Lung (tissue), 12 donors: Measurements from ENCODE around the gene NPAT. TPM values are rescaled to one million over a fixed set of nuclear protein-coding genes. Genes with fewer than 3 reads are reported as not detected.
"Not testable (repeated sequence)": the region's sequence is repeated elsewhere in the genome, so short reads cannot be mapped to it uniquely, and the experiment has no call there.

ENCODE experiments used
- ATAC-seq: fragments of 200-7000 bp; cut with Tn5 transposase; one replicate; pipeline ENCODE4 v1.9.1; 2020; ENCODE audit warnings: moderate number of reproducible peaks; ENCODE audit not compliant: insufficient read depth, low FRiP score
- DNase-seq, 3 donors: peaks; one replicate each; pipeline ENCODE4 v3.0.0-alpha.2; 2013 to 2017
- H3K27ac ChIP-seq, 2 donors: one replicate each; pipeline ENCODE4 v1.5.1; 2013; ENCODE audit warnings: mild to moderate bottlenecking in 2 of 2, moderate library complexity in 2 of 2, control low read depth in 1 of 2, inconsistent platforms in 1 of 2, low read depth in 1 of 2, low read length in 1 of 2
- H3K27me3 ChIP-seq, 3 donors: one replicate each; pipeline ENCODE4 v1.5.1; 2013; ENCODE audit warnings: low read length in 2 of 3; ENCODE audit not compliant: control insufficient read depth in 3 of 3, insufficient read depth in 3 of 3
- H3K36me3 ChIP-seq, 4 donors: one replicate each; pipeline ENCODE4 v1.5.1; 2013; ENCODE audit warnings: low read length in 4 of 4, mild to moderate bottlenecking in 1 of 4, moderate library complexity in 1 of 4; ENCODE audit not compliant: control insufficient read depth in 4 of 4, insufficient read depth in 4 of 4
- H3K4me1 ChIP-seq, 5 donors: one replicate each; pipeline ENCODE4 v1.5.1; 2013; ENCODE audit warnings: low read length in 5 of 5, mild to moderate bottlenecking in 2 of 5, moderate library complexity in 1 of 5; ENCODE audit not compliant: control insufficient read depth in 5 of 5, insufficient read depth in 5 of 5
- H3K4me3 ChIP-seq: one replicate; pipeline ENCODE4 v1.5.1; 2013; ENCODE audit warnings: mild to moderate bottlenecking, control low read depth, moderate library complexity
- H3K9ac ChIP-seq, 2 donors: one replicate each; pipeline ENCODE4 v1.5.1; 2013; ENCODE audit warnings: low read length in 2 of 2, control low read depth in 1 of 2; ENCODE audit not compliant: insufficient read depth in 1 of 2
- H3K9me3 ChIP-seq, 4 donors: one replicate each; pipeline ENCODE4 v1.5.1; 2013; ENCODE audit warnings: low read length in 3 of 4, mild to moderate bottlenecking in 1 of 4, moderate library complexity in 1 of 4; ENCODE audit not compliant: control insufficient read depth in 4 of 4, insufficient read depth in 3 of 4
- WGBS, 2 donors: extraction: QIAGEN DNeasy Blood & Tissue Kit; methylation state at CpG; one replicate each; pipeline ENCODE4 v1.1.7; 2013; 5-methylcytosine and 5-hydroxymethylcytosine counted together
- polyA plus RNA-seq, 2 donors: library from polyadenylated mRNA; stranded (reverse); fragments of 200-250 nt; gene quantifications; one replicate each; pipeline ENCODE4 v1.2.1, GENCODE V29; 2013
- total RNA-seq, 2 donors: library from RNA; depleted of rRNA in 1 of 2; stranded (reverse); fragments of >200 nt in 1 of 2; gene quantifications; one replicate each; pipeline ENCODE4 v1.2.1, GENCODE V29; 2014 to 2021
- TF ChIP-seq, protein P1 (sequence below): IDR thresholded peaks from 2 replicates; pipeline ENCODE4 v1.5.1; 2012; ENCODE audit warnings: mild to moderate bottlenecking; ENCODE audit errors: control extremely low read depth, extremely low read depth
- donor health status: control.
- donor health status: control.
- donor health status: Bipolar disorder and iron deficiency.
- donor health status: healthy.
- donor health status: DM: yes; HTN: yes; CAD: no.

The NPAT gene
- total and polyA plus RNA-seq, 4 donors = 2.4 to 26.2 (median 7.5) TPM

DNA sequence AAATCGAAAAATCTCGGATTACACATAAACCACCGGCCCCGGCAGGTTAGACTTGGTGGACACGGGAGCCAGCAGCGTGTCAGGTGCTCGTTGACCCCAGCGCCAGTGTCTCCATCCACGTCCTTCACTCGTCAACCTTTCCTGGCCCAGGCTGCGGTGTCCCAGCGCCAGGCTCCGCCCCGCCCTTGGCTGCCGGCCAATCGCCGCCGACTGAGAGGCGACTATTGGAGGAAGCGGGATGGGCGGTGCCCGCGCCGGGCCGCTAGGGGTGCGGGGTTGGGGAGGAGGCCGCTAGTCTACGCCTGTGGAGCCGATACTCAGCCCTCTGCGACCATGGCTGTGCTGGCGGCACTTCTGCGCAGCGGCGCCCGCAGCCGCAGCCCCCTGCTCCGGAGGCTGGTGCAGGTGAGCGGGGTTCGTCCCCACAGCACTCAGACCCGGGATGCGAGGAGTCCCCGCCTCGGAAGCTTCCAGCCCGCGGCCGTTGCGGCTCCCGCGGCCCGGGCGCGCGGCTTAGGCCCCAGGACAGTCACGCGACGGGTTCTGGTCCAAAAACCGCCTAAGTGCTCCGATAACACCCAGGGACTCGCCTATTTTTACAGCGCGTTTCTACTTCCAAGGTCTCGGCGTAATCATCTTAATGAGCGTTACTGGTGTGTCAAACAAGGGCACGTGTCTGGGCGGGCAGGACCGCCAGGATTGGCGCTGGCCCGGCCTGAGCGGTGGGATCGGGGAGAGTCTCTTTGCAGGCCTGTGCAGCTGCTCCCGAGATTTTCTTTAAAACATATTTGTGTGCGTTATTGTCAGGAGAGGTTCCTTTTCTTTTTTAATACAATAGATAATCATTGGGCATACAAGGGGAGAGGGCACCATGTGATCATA is 100.9 kb downstream of the NPAT start, which contains the start of gene ACAT1:
Gene ACAT1, plus strand, starts transcription at position 294 of the 882 bp plus-strand sequence. Its CDS starts 40 bp downstream, at position 334.
- H3K4me3 ChIP-seq = peak within 1 kb of the TSS; percentile 76
- peak; percentile 93 to 96 (median 95) for DNase-seq
- peak; percentile 94 for ATAC-seq
- no peaks in the 10 kb centered on the region for H3K36me3 ChIP-seq
- H3K4me1 ChIP-seq = peaks cover 6 to 26% (median 8%) of the 10 kb centered on the region in 5 donors
- H3K9me3 ChIP-seq = no peaks in the 10 kb centered on the region
- no peaks in the 10 kb centered on the region for H3K27me3 ChIP-seq
- peak within 1 kb of the TSS; percentile 66 for H3K9ac ChIP-seq
- WGBS, 2 donors = 0% methylated on average over 73 of the region's 73 CpGs
- H3K27ac ChIP-seq = peak within 1 kb of the TSS; percentile 97 to 99
- TF ChIP-seq, protein P1, sequence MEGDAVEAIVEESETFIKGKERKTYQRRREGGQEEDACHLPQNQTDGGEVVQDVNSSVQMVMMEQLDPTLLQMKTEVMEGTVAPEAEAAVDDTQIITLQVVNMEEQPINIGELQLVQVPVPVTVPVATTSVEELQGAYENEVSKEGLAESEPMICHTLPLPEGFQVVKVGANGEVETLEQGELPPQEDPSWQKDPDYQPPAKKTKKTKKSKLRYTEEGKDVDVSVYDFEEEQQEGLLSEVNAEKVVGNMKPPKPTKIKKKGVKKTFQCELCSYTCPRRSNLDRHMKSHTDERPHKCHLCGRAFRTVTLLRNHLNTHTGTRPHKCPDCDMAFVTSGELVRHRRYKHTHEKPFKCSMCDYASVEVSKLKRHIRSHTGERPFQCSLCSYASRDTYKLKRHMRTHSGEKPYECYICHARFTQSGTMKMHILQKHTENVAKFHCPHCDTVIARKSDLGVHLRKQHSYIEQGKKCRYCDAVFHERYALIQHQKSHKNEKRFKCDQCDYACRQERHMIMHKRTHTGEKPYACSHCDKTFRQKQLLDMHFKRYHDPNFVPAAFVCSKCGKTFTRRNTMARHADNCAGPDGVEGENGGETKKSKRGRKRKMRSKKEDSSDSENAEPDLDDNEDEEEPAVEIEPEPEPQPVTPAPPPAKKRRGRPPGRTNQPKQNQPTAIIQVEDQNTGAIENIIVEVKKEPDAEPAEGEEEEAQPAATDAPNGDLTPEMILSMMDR = no peak

DNA sequence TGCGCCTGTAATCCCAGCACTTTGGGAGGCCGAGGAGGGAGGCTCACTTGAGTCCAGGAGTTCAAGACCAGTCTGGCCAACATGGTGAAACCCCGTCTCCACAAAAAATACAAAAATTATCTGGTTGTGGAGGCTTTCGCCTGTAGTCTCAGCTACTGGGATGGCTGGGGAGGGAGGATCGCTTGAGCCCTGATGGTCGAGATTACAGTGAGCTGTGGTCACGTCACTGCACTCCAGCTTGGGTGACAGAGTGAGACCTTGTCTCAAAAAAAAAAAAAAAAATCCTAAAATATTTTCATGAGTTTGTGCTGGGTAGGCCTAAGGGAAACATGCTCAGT is 101.5 kb downstream of the NPAT start:
- WGBS, 2 donors = 62 to 67% methylated on average over 7 of the region's 7 CpGs
- H3K9ac ChIP-seq, H3K4me3 ChIP-seq, H3K9me3 ChIP-seq, ATAC-seq, DNase-seq, H3K27me3 ChIP-seq, H3K36me3 ChIP-seq: not testable (repeated sequence)
- H3K4me1 ChIP-seq = peaks cover 6 to 21% (median 8%) of the 10 kb centered on the region in 5 donors
- H3K27ac ChIP-seq = peak overlapping the region; percentile 97 to 99

DNA sequence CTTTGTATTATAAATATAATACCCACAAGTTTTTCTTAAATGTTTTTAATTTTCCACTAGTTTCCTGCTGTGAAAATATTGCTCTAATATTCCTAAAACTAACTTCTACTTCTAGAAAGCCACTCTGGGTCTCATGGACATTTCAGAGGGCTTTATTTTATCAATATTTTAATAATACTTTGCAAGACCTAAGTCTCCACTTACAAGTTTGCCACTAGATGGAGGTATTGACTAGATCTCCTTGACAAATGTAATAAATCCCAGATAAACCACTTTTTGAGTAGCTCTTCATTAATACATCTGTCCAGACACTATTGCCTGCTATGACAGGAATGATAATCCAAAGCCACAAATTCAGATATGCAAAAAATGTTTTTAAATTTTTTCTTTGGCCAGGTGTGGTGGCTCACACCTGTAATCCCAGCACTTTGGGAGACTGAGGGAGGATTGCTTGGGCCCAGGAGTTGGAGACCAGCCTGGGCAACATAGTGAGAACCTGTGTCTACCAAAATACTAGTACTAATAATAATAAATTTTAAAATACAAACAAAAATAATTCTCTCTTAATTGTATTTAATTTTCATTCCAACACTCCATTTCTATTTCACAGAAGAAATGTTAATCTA is 104.6 kb downstream of the NPAT start:
- ATAC-seq (no peak), DNase-seq (peak in 2 of 3 donors; percentile 56 to 71)
- no peaks in the 10 kb centered on the region for H3K9me3 ChIP-seq
- H3K36me3 ChIP-seq = no peaks in the 10 kb centered on the region
- H3K9ac ChIP-seq = no peak overlapping the region
- H3K27ac ChIP-seq = no peak overlapping the region
- no peak overlapping the region for H3K4me3 ChIP-seq
- TF ChIP-seq, protein P1 = peak; percentile 11
- H3K4me1 ChIP-seq = peaks cover 0 to 18% (median 8%) of the 10 kb centered on the region in 5 donors
- no peaks in the 10 kb centered on the region for H3K27me3 ChIP-seq

GRCh38 chr11:108115500-108116140 is 106.8 kb downstream of the NPAT start:
- peaks cover 0 to 8% (median 0%) of the 10 kb centered on the region in 5 donors for H3K4me1 ChIP-seq
- no peak overlapping the region for H3K9ac ChIP-seq
- WGBS, 2 donors = 40 to 53% methylated on average over 5 of the region's 5 CpGs
- H3K36me3 ChIP-seq = no peaks in the 10 kb centered on the region
- H3K4me3 ChIP-seq = no peak overlapping the region
- peak overlapping the region; percentile 5 to 92 for H3K27ac ChIP-seq
- no peaks in the 10 kb centered on the region for H3K27me3 ChIP-seq
- DNase-seq (peak; percentile 87 to 93 (median 89)), ATAC-seq (peak; percentile 61)
- TF ChIP-seq, protein P1 = no peak
- no peaks in the 10 kb centered on the region for H3K9me3 ChIP-seq
